ENCODE data around the gene MERTK.

Gene MERTK

DNA sequence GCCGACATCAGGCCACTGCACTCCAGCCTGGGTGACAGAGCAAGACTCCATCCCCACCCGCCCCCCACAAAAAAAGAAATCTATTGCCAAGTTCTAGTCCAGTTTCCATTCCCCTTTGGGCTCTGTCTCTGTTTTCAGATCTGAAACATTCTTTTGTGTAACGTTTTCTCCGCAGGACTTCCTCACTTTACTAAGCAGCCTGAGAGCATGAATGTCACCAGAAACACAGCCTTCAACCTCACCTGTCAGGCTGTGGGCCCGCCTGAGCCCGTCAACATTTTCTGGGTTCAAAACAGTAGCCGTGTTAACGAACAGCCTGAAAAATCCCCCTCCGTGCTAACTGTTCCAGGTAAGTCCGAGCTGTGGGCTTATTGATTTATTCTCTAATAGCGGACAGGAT lies 48.8 kb downstream of the MERTK start:
- Histone ChIP-seq H3K9me3 (replicated peaks; ENCODE audit: insufficient read depth, low read length) (no peaks in the 10 kb centered on the region), H3K27ac (ENCODE audit: low read length) (peak overlapping the region; percentile 89), H3K9me2 (replicated peaks; ENCODE audit: insufficient read depth, low read length) (no peaks in the 10 kb centered on the region), H3K36me3 (replicated peaks; ENCODE audit: insufficient read depth, low read length) (no peaks in the 10 kb centered on the region), H3K9ac (ENCODE audit: low read length) (peak overlapping the region; percentile 47), H3F3A (ENCODE audit: insufficient read depth, low read length) (peaks cover 36% of the 10 kb centered on the region), H3K4me1 (ENCODE audit: low read length) (peaks cover 64% of the 10 kb centered on the region), H2AFZ (ENCODE audit: low read length) (peak overlapping the region; percentile 50), H3K4me2 (ENCODE audit: low read depth, low read length) (peak overlapping the region; percentile 58), H3K79me2 (ENCODE audit: low read length) (peaks cover 17% of the 10 kb centered on the region), H3K27me3 (replicated peaks; ENCODE audit: insufficient read depth, low read length) (no peaks in the 10 kb centered on the region), H4K20me1 (ENCODE audit: insufficient read depth, low read length) (no peaks in the 10 kb centered on the region), H3K4me3 (ENCODE audit: low read length) (peak overlapping the region; percentile 37)
- no peak for TF ChIP-seq EZH2 (optimal IDR thresholded peaks at IDR 0.05; ENCODE audit: low read depth, low read length)
- TF ChIP-seq, protein P1, sequence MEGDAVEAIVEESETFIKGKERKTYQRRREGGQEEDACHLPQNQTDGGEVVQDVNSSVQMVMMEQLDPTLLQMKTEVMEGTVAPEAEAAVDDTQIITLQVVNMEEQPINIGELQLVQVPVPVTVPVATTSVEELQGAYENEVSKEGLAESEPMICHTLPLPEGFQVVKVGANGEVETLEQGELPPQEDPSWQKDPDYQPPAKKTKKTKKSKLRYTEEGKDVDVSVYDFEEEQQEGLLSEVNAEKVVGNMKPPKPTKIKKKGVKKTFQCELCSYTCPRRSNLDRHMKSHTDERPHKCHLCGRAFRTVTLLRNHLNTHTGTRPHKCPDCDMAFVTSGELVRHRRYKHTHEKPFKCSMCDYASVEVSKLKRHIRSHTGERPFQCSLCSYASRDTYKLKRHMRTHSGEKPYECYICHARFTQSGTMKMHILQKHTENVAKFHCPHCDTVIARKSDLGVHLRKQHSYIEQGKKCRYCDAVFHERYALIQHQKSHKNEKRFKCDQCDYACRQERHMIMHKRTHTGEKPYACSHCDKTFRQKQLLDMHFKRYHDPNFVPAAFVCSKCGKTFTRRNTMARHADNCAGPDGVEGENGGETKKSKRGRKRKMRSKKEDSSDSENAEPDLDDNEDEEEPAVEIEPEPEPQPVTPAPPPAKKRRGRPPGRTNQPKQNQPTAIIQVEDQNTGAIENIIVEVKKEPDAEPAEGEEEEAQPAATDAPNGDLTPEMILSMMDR (IDR thresholded peaks at IDR 0.05; ENCODE audit: low read length) = 0 out of 2 replicates have a peak, but pooled peaks have one; percentile 5
- DNase-seq = peak; percentile 84

DNA sequence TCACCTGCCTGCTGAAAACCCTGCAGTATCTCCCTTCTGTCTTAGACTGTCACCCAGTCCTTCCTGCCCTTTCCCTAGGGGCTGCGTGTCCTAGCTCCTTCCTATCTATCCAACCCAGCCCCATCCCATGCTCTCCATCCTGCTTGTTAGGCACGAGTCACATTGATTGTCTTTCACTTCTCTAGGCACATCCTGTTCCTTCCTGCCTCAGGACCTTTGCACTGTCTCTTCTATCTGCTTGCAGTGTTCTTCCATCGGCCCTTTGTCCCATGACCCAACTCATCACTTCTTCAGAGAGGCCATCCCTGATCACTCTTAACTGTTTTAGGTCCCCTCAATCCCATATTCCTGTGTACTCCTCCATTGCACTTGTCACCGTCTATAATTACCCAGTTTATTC lies 50.4 kb downstream of the MERTK start:
- TF ChIP-seq, protein P1 (IDR thresholded peaks at IDR 0.05; ENCODE audit: low read length) = no peak
- TF ChIP-seq EZH2 (optimal IDR thresholded peaks at IDR 0.05; ENCODE audit: low read depth, low read length) (no peak), EZH2phosphoT487 (IDR thresholded peaks at IDR 0.05; ENCODE audit: low read length) (no peak)
- H3K4me2 ChIP-seq (ENCODE audit: low read depth, low read length) = no peak overlapping the region
- H2AFZ ChIP-seq (ENCODE audit: low read length) = no peak overlapping the region
- no peak overlapping the region for H3K9ac ChIP-seq (ENCODE audit: low read length)
- H3F3A ChIP-seq (ENCODE audit: insufficient read depth, low read length) = peaks cover 51% of the 10 kb centered on the region
- H3K4me1 ChIP-seq (ENCODE audit: low read length) = peaks cover 79% of the 10 kb centered on the region
- no peak overlapping the region for H3K4me3 ChIP-seq (ENCODE audit: low read length)
- H3K27ac ChIP-seq (ENCODE audit: low read length) = no peak overlapping the region
- no peak for DNase-seq
- H3K79me2 ChIP-seq (ENCODE audit: low read length) = peaks cover 19% of the 10 kb centered on the region
- no peaks in the 10 kb centered on the region for H3K9me2 ChIP-seq (replicated peaks; ENCODE audit: insufficient read depth, low read length)
- no peaks in the 10 kb centered on the region for H3K9me3 ChIP-seq (replicated peaks; ENCODE audit: insufficient read depth, low read length)
- no peaks in the 10 kb centered on the region for H3K36me3 ChIP-seq (replicated peaks; ENCODE audit: insufficient read depth, low read length)
- H3K27me3 ChIP-seq (replicated peaks; ENCODE audit: insufficient read depth, low read length) = no peaks in the 10 kb centered on the region
- no peaks in the 10 kb centered on the region for H4K20me1 ChIP-seq (ENCODE audit: insufficient read depth, low read length)

- Histone ChIP-seq H3K4me3 (ENCODE audit: low read length) (no peak overlapping the region), H3K79me2 (ENCODE audit: low read length) (peaks cover 24% of the 10 kb centered on the region), H3K9ac (ENCODE audit: low read length) (no peak overlapping the region), H4K20me1 (ENCODE audit: insufficient read depth, low read length) (no peaks in the 10 kb centered on the region), H3K9me2 (replicated peaks; ENCODE audit: insufficient read depth, low read length) (no peaks in the 10 kb centered on the region), H3K27ac (ENCODE audit: low read length) (no peak overlapping the region), H2AFZ (ENCODE audit: low read length) (no peak overlapping the region), H3K36me3 (replicated peaks; ENCODE audit: insufficient read depth, low read length) (no peaks in the 10 kb centered on the region), H3K27me3 (replicated peaks; ENCODE audit: insufficient read depth, low read length) (no peaks in the 10 kb centered on the region), H3K9me3 (replicated peaks; ENCODE audit: insufficient read depth, low read length) (no peaks in the 10 kb centered on the region), H3K4me1 (ENCODE audit: low read length) (peaks cover 75% of the 10 kb centered on the region), H3F3A (ENCODE audit: insufficient read depth, low read length) (peaks cover 45% of the 10 kb centered on the region), H3K4me2 (ENCODE audit: low read depth, low read length) (peak overlapping the region; percentile 7)
- DNase-seq = no peak
- no peak for TF ChIP-seq EZH2phosphoT487 (IDR thresholded peaks at IDR 0.05; ENCODE audit: low read length)
- TF ChIP-seq, protein P1 (IDR thresholded peaks at IDR 0.05; ENCODE audit: low read length) = no peak
- no peak for TF ChIP-seq EZH2 (optimal IDR thresholded peaks at IDR 0.05; ENCODE audit: low read depth, low read length)
These were observed 51.8 kb downstream of the MERTK start for GRCh38 chr2:111950236-111950635.

Measured in MM.1S (cell line).